ENCODE data around the gene CASK.
"Not testable (repeated sequence)": the region's sequence is repeated elsewhere in the genome, so short reads cannot be mapped to it uniquely, and the experiment has no call there.

The CASK gene

DNA sequence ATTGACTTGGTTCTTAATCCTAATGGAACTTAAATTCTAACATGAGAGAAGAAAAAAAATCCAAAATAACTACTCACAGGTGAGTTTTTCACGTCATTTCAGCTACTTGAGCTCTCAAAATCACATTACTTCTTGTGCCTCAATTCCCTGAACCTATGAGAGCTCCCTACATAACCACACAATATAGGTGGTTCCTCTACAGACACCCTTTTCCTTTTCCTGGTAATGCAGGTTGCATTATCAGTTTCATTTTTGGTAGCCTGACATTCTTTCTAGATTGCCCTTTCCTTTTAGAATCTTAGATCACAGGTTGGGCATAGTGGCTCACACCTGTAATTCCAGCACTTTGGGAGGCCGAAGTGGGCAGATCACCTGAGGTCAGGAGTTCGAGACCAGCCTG lies 230.3 kb downstream of the CASK start:
- Histone ChIP-seq H3K27ac (ENCODE audit: low read length) (no peak overlapping the region), H3K9me3 (ENCODE audit: control insufficient read depth in 2 of 2, low read length in 2 of 2) (no peaks in the 10 kb centered on the region), H3K9ac (ENCODE audit: low read length in 2 of 2) (no peak overlapping the region), H3K27me3 (ENCODE audit: control insufficient read depth in 1 of 2, insufficient read depth in 2 of 2, low read length in 2 of 2) (no peaks in the 10 kb centered on the region), H3K36me3 (ENCODE audit: control insufficient read depth in 2 of 2, insufficient read depth in 2 of 2, low read length in 2 of 2) (no peaks in the 10 kb centered on the region), H3K4me1 (ENCODE audit: control insufficient read depth, insufficient read depth, low read length) (no peaks in the 10 kb centered on the region), H3K4me3 (ENCODE audit: low read length in 2 of 2) (no peak overlapping the region)

DNA sequence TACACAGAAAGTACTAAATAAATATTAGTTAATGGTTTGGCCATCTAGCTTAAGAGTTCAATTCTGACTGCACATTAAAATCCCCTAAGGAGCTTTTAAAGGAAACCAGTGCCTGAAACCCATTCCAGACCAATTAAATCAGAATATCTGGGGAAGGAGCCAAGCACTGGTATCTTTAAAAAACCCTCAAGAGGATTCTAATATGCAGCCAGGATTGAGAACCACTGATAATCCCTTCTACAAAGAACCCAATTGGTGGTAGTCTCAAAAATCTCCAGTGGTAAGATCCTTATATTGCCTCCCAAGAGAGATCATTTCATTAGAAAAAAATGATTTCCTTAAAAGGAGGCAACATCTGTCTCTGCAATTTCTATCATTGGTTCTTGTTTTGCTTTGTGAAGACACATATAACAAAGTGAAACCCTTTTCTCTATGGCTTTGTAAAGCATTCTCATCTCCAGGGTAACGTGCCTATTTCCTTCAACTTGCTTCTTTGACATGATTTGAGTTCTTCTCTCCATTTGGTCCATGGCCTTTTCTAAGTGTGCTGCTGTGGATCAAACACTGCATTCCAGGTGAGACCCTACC lies 231.1 kb downstream of the CASK start:
- Histone ChIP-seq H3K4me3 (ENCODE audit: low read length in 2 of 2) (no peak overlapping the region), H3K27me3 (ENCODE audit: control insufficient read depth in 1 of 2, insufficient read depth in 2 of 2, low read length in 2 of 2) (no peaks in the 10 kb centered on the region), H3K9me3 (ENCODE audit: control insufficient read depth in 2 of 2, low read length in 2 of 2) (no peaks in the 10 kb centered on the region), H3K4me1 (ENCODE audit: control insufficient read depth, insufficient read depth, low read length) (no peaks in the 10 kb centered on the region), H3K27ac (ENCODE audit: low read length) (no peak overlapping the region), H3K36me3 (ENCODE audit: control insufficient read depth in 2 of 2, insufficient read depth in 2 of 2, low read length in 2 of 2) (no peaks in the 10 kb centered on the region), H3K9ac (ENCODE audit: low read length in 2 of 2) (no peak overlapping the region)

DNA sequence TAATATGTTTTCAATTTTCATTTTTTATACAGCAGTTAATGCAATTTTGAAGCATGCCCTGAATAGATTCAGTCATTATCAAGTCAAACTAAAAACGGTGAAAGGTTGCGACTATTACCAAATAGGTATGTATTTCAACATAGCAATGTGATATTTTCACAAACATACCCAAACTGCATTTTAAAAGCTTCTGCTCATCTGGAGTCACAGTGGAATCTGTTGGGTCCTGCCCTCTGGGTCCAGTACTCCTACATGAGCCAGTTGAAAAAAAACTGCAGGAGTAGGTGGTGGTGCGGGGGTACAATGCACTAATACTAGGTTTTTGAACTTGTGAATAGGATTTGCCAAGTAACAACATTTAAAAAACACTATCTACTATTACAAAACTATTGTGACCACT lies 233.6 kb downstream of the CASK start:
- H3K9ac ChIP-seq (ENCODE audit: low read length in 2 of 2): no peak overlapping the region
- no peak overlapping the region for H3K27ac ChIP-seq (ENCODE audit: low read length)
- H3K4me1 ChIP-seq (ENCODE audit: control insufficient read depth, insufficient read depth, low read length): no peaks in the 10 kb centered on the region
- no peaks in the 10 kb centered on the region for H3K9me3 ChIP-seq (ENCODE audit: control insufficient read depth in 2 of 2, low read length in 2 of 2)
- no peaks in the 10 kb centered on the region for H3K27me3 ChIP-seq (ENCODE audit: control insufficient read depth in 1 of 2, insufficient read depth in 2 of 2, low read length in 2 of 2)
- no peaks in the 10 kb centered on the region for H3K36me3 ChIP-seq (ENCODE audit: control insufficient read depth in 2 of 2, insufficient read depth in 2 of 2, low read length in 2 of 2)
- H3K4me3 ChIP-seq (ENCODE audit: low read length in 2 of 2): no peak overlapping the region

DNA sequence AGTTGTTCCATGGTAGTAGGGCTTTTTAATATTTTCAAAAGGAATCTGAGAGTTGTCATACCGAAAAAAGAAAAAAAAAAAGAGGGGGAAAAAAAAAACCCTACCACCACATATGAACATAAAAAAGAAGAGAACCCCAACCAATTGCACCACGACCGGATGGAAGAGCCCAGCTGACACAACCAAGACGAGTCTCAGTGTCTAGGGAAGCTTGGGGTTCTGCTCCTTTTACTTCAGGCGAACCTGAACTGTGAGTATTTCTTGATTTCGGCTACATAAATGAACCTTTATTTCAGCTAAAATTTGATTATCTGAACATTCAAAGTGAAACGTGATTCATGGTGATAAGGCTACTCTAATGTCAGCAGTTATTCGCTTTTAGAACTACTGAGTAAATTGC lies 234.5 kb downstream of the CASK start, which contains the start of gene GPR34:
TSS of gene GPR34 (plus strand) at position 139 of the 400 bp plus-strand sequence. CDS start 6,661 bp downstream, outside the sequence.
- H3K4me3 ChIP-seq (ENCODE audit: low read length in 2 of 2): no peak within 1 kb of the TSS
- no peaks in the 10 kb centered on the region for H3K4me1 ChIP-seq (ENCODE audit: control insufficient read depth, insufficient read depth, low read length)
- no peaks in the 10 kb centered on the region for H3K36me3 ChIP-seq (ENCODE audit: control insufficient read depth in 2 of 2, insufficient read depth in 2 of 2, low read length in 2 of 2)
- H3K27ac ChIP-seq (ENCODE audit: low read length): no peak within 1 kb of the TSS
- no peaks in the 10 kb centered on the region for H3K27me3 ChIP-seq (ENCODE audit: control insufficient read depth in 1 of 2, insufficient read depth in 2 of 2, low read length in 2 of 2)
- H3K9ac ChIP-seq (ENCODE audit: low read length in 2 of 2): no peak within 1 kb of the TSS
- H3K9me3 ChIP-seq (ENCODE audit: control insufficient read depth in 2 of 2, low read length in 2 of 2): no peaks in the 10 kb centered on the region

DNA sequence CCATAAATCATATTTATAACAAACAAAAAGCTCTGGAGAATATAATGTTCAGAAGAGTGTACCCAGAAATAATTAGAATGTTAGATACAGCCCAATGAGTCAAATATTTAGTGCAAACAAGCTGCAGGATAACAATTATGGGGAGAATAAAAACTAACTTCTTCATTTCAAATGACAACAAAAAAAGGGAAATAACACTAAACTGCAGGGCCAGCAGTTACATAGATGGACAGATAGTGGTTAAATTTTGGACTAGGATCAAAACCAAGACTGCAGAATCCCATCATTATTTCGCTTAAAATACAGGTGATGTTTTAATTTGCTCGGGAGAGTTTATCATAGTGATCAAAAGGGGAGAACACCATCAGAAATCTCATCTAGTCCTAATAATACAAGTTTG lies 235.2 kb downstream of the CASK start:
- no peak overlapping the region for H3K9ac ChIP-seq (ENCODE audit: low read length in 2 of 2)
- no peak overlapping the region for H3K27ac ChIP-seq (ENCODE audit: low read length)
- no peak overlapping the region for H3K4me3 ChIP-seq (ENCODE audit: low read length in 2 of 2)
- H3K4me1 ChIP-seq (ENCODE audit: control insufficient read depth, insufficient read depth, low read length): no peaks in the 10 kb centered on the region
- no peaks in the 10 kb centered on the region for H3K36me3 ChIP-seq (ENCODE audit: control insufficient read depth in 2 of 2, insufficient read depth in 2 of 2, low read length in 2 of 2)
- no peaks in the 10 kb centered on the region for H3K9me3 ChIP-seq (ENCODE audit: control insufficient read depth in 2 of 2, low read length in 2 of 2)
- H3K27me3 ChIP-seq (ENCODE audit: control insufficient read depth in 1 of 2, insufficient read depth in 2 of 2, low read length in 2 of 2): no peaks in the 10 kb centered on the region

DNA sequence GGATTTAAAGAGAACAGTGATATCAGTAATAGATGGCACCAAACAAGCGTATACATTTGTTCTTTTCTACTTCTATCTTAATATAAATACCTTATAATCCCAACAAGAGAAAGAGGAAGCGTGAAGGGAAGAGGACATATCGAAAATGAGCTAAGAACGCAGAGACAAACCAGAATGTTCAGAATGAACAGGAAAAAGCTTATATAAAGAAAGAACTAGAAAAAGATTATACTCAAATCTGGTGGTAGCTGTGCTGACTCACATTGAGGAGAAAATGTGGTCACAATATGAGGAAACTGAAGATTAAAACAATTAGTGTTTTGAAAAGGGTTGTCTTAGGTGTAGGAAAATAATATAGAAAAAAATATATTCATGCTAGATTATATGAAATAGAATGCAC lies 236.6 kb downstream of the CASK start:
- Histone ChIP-seq H3K9ac (ENCODE audit: low read length in 2 of 2) (no peak overlapping the region), H3K4me3 (ENCODE audit: low read length in 2 of 2) (no peak overlapping the region), H3K27me3 (ENCODE audit: control insufficient read depth in 1 of 2, insufficient read depth in 2 of 2, low read length in 2 of 2) (no peaks in the 10 kb centered on the region), H3K4me1 (ENCODE audit: control insufficient read depth, insufficient read depth, low read length) (no peaks in the 10 kb centered on the region), H3K36me3 (ENCODE audit: control insufficient read depth in 2 of 2, insufficient read depth in 2 of 2, low read length in 2 of 2) (no peaks in the 10 kb centered on the region), H3K9me3 (ENCODE audit: control insufficient read depth in 2 of 2, low read length in 2 of 2) (no peaks in the 10 kb centered on the region), H3K27ac (ENCODE audit: low read length) (no peak overlapping the region)

DNA sequence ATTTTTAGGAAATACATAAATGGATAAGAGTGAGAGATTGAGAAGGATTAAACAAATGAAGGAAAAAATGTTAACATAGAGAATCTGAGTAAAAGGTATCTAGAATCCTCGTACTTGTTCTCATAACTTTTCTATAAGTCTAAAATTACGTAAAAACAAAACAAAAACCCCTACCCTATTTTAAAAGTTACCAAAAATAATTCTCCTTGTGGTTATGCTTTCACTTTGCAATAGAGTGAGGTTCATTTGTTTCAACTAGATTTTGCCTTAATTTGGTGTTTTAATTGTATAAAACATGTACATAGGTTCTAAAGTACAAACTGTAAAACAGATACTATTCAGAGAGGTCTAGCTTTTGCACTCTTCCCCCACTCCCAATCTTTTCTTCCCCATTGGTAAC lies 238.4 kb downstream of the CASK start:
- Histone ChIP-seq H3K9me3 (ENCODE audit: control insufficient read depth in 2 of 2, low read length in 2 of 2) (no peaks in the 10 kb centered on the region), H3K27ac (ENCODE audit: low read length) (no peak overlapping the region), H3K36me3 (ENCODE audit: control insufficient read depth in 2 of 2, insufficient read depth in 2 of 2, low read length in 2 of 2) (no peaks in the 10 kb centered on the region), H3K9ac (ENCODE audit: low read length in 2 of 2) (no peak overlapping the region), H3K4me3 (ENCODE audit: low read length in 2 of 2) (no peak overlapping the region), H3K27me3 (ENCODE audit: control insufficient read depth in 1 of 2, insufficient read depth in 2 of 2, low read length in 2 of 2) (no peaks in the 10 kb centered on the region), H3K4me1 (ENCODE audit: control insufficient read depth, insufficient read depth, low read length) (no peaks in the 10 kb centered on the region)

DNA sequence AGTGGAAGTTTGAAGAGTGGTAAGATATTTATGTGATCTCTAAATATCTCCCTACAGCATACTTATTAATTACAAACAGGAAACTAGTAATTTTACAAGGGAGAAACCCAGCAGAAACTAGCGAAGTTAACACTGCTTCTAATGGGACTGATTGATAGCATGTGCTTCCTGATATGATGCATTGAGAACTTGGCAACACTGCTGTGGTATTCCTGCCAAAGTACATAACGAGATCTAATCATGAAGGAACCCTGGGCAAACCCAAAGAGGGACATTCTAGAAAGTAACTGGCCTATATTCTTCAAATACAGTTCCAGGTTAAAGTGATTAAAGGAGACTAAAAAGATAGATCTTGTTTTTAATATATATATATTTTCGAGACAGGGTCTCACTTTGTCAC lies 239.2 kb downstream of the CASK start:
- no peak overlapping the region for H3K4me3 ChIP-seq (ENCODE audit: low read length in 2 of 2)
- H3K27me3 ChIP-seq (ENCODE audit: control insufficient read depth in 1 of 2, insufficient read depth in 2 of 2, low read length in 2 of 2): no peaks in the 10 kb centered on the region
- no peak overlapping the region for H3K27ac ChIP-seq (ENCODE audit: low read length)
- H3K9ac ChIP-seq (ENCODE audit: low read length in 2 of 2): no peak overlapping the region
- no peaks in the 10 kb centered on the region for H3K9me3 ChIP-seq (ENCODE audit: control insufficient read depth in 2 of 2, low read length in 2 of 2)
- H3K4me1 ChIP-seq (ENCODE audit: control insufficient read depth, insufficient read depth, low read length): no peaks in the 10 kb centered on the region
- no peaks in the 10 kb centered on the region for H3K36me3 ChIP-seq (ENCODE audit: control insufficient read depth in 2 of 2, insufficient read depth in 2 of 2, low read length in 2 of 2)

DNA sequence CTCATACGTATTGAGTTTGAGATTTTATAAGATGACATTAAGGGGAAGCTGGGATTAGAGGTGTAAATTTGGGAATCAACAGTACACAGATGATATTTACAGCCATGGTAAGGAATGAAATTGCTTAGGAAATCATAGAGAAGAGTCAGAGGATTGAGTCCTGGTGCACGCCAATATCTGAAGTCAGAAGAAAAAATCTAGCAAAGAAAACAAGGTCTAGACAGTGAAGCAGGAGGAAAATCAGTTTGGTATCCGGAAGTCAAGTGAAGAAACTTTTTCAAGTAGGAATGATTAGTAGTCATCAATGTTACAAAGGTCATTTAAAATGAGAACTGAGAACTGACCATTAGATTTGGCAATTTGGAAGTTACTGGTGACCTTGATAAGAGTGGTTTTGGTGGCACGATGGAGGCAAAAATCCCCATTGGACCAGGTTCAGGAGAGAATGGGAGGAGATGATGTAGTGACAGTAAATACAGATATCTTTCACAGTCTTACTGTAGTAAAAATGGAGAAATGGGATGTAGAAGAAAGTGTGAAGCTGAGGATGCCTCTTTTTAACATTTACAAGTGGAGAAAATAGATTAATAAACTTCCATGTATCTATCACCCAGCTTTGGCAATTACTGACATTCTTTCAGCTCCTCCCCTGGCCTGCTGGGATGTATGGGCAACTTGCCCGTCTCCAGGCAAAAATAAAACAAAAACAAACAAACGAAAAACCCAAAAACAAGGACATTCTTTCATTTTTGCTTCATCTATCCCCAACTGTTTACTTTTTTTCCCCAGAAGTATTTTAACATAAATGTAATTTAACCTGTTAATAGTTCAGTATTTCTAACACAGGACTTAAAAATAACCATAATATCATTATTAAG lies 245.9 kb downstream of the CASK start:
- Histone ChIP-seq H3K9ac (ENCODE audit: low read length in 2 of 2) (no peak overlapping the region), H3K27me3 (ENCODE audit: control insufficient read depth in 1 of 2, insufficient read depth in 2 of 2, low read length in 2 of 2) (no peaks in the 10 kb centered on the region), H3K9me3 (ENCODE audit: control insufficient read depth in 2 of 2, low read length in 2 of 2) (no peaks in the 10 kb centered on the region), H3K36me3 (ENCODE audit: control insufficient read depth in 2 of 2, insufficient read depth in 2 of 2, low read length in 2 of 2) (no peaks in the 10 kb centered on the region), H3K4me3 (ENCODE audit: low read length in 2 of 2) (no peak overlapping the region), H3K4me1 (ENCODE audit: control insufficient read depth, insufficient read depth, low read length) (no peaks in the 10 kb centered on the region), H3K27ac (ENCODE audit: low read length) (no peak overlapping the region)

DNA sequence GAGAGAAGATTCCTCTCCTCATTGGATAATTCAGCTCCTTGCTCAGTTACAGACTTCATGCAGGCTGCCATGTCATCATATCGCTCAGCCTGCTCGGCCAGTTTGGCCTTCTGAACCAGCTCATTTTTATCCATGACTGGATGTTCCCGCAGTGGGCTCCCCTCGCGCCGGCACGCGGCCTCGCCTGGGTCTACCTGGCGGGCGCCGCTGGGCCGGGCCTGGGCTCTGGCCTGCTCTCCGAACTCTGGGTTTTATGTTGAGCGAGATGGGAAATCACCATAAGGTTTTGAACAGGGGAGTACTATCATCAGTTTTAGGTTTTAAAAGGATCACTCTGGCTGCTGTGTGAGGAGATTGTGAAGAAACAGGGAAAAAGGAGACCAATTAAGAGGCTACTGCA lies 247.0 kb downstream of the CASK start:
- H3K4me3 ChIP-seq (ENCODE audit: low read length in 2 of 2); H3K27ac ChIP-seq (ENCODE audit: low read length); H3K9me3 ChIP-seq (ENCODE audit: control insufficient read depth in 2 of 2, low read length in 2 of 2); H3K36me3 ChIP-seq (ENCODE audit: control insufficient read depth in 2 of 2, insufficient read depth in 2 of 2, low read length in 2 of 2); H3K27me3 ChIP-seq (ENCODE audit: control insufficient read depth in 1 of 2, insufficient read depth in 2 of 2, low read length in 2 of 2); H3K9ac ChIP-seq (ENCODE audit: low read length in 2 of 2); H3K4me1 ChIP-seq (ENCODE audit: control insufficient read depth, insufficient read depth, low read length): not testable (repeated sequence)

DNA sequence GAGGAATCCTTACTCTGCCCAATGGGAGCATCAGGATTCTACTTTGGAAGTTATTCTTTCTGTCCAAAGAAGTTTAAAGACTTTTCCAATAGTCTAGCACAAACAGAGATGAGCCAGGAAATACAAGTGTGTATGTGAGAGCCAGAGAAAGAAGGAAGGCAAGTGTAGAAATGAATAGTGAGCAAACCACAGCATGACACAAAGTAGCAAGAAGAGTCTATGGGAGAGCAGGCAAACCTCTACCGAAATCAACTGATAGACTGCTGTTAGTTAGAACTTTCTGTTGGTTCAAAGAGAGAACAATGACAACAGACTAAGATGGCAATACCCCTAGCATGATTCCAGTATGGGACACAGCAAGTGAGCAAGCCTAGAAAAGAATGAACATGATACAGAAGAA lies 250.7 kb downstream of the CASK start:
- no peaks in the 10 kb centered on the region for H3K4me1 ChIP-seq (ENCODE audit: control insufficient read depth, insufficient read depth, low read length)
- H3K9me3 ChIP-seq (ENCODE audit: control insufficient read depth in 2 of 2, low read length in 2 of 2): no peaks in the 10 kb centered on the region
- H3K27me3 ChIP-seq (ENCODE audit: control insufficient read depth in 1 of 2, insufficient read depth in 2 of 2, low read length in 2 of 2): no peaks in the 10 kb centered on the region
- no peaks in the 10 kb centered on the region for H3K36me3 ChIP-seq (ENCODE audit: control insufficient read depth in 2 of 2, insufficient read depth in 2 of 2, low read length in 2 of 2)
- H3K9ac ChIP-seq (ENCODE audit: low read length in 2 of 2): no peak overlapping the region
- H3K4me3 ChIP-seq (ENCODE audit: low read length in 2 of 2): no peak overlapping the region
- H3K27ac ChIP-seq (ENCODE audit: low read length): no peak overlapping the region
